Activated CD4-positive, CD25-positive, alpha-beta regulatory T cell (primary cell): ENCODE results near the gene RANBP17.

ENCODE experiments used
- DNase-seq, 4 experiments: peaks; one replicate each; lab custom pipeline; 2025; lab: John Stamatoyannopoulos, UW

RANBP17 gene

DNA sequence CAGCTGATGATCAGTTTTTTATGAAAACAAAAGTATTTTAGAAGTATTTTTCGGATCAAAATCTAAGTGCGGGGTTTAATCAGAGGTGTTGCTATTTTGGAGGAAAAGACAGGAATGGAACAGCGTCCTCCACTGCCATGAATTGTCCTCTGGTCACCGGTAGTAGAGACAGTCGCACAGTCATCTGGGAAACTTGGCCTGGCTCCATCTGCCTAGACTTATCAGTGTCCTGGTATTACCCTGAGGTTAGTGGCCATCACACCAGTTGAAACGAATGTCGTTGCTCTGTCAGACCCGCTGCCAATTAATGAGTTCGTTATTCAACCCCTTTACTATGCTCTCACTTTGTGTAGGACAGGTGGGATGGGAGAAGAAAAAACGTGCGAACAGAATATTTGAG is 455.4 kb downstream of the RANBP17 start:
- DNase-seq: no peak

DNA sequence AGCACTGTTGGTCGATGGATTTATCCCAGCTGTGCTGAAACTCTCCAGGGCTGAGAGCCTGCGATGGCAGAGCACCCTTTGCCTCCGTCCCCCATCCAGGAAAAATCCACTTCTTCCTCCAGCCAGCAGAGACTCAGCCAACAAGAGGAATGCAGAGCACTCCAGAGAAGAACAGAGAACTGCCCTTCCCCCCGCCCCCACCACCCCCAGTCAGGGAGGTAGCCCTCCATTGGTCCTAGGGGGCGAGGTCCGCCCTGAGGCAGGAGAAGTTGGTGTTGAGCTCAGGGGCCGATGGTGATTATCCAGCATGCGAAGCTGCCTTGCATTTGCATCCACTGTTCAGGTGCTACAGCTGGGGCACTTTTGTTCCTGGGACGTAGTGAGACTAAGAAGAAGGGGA is 456.2 kb downstream of the RANBP17 start:
- no peak for DNase-seq

DNA sequence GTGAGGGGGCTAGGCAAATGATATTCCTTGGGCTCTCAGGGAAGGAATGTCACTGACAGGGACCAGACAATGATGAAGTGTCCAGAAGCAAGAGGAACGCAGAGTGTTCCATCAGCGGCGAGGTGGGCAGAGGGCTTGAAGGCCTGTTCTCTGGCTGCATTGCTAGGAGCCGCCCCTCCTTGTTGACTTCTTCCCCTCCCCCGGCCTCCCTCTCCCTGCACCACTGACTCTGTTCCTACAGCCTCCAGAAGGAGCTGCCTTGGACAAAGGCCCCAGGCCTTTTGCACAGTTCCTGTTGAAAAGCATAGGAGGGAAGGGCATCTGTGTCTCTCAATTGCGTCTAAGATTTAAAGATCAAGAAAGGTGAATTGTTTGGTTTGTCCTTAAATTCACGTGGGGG is 459.6 kb downstream of the RANBP17 start:
- no peak for DNase-seq

DNA sequence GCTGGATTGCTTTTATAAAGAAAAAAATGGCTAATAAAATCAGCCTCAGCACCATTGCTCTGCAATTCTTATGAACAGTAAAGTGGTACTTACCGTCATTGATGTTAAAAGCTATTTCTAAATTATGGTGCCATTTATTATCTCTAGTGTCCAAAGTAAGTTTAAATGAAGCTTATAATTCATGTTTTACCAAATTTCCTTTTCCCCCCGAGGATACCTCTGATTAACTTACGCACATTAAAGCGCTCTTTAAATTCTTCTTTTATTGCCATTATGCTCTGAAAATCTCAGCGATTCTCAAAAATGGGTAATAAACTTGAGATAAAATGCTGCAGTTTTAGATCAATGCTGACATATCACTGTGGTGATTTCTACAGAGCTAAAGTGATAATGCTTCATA is 460.7 kb downstream of the RANBP17 start:
- no peak for DNase-seq

DNA sequence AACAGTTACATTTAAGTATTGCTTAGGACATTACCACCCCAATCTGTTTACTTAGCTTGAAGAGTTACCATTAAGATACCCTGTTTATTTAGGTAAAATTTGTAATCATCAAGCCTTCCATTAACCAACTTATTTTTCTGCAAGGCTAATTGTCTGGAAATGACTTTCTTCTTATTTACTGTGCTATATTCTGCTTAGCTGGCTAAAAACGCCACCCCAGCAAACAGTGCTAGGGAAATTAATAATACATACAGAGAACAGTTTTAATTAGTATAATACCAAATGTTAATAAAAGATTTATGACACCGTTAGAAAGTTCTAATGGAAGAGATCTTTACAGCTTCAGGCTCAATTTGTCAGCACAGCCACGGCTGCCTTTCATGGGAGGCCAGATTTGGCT is 461.2 kb downstream of the RANBP17 start:
- DNase-seq: no peak

DNA sequence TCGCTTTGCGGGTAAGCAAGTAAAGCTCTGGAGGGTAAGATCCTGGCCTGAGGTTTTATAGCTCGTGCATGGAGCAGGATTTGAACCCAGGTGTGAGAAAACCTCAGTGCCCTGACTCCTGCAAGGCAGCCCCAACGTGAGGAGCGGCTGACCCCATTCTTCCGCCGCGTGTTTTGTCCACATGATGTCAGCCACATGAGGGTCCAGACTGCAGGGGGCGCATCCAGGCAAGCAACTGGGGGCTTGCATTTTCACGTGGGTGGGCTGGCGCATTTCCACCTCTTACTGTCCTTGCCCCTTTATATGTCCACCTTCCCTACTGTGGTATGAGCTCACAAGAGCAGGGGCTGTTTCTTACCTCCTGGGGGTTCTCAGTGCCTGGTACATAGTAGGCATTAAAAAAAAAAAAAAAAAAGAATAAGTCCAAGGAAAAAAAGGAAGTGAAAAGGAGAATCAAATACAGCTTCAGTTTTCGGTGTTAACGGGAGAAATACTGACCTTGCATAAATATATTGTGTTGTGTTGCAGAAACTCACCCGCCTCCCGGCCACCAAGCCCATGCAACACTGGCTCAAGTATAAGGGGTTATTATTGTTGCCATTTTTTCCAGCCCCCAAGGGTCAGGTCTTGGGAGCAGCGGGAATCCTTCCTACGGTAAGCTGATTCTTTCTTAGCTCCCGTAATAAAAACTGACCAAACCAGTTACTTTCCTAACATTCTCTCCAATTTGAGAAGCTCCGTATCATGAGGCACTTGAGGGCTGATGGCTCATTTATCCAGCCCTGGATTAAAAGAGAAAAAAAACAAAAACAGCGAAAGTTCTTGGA is 462.2 kb downstream of the RANBP17 start:
- no peak for DNase-seq

DNA sequence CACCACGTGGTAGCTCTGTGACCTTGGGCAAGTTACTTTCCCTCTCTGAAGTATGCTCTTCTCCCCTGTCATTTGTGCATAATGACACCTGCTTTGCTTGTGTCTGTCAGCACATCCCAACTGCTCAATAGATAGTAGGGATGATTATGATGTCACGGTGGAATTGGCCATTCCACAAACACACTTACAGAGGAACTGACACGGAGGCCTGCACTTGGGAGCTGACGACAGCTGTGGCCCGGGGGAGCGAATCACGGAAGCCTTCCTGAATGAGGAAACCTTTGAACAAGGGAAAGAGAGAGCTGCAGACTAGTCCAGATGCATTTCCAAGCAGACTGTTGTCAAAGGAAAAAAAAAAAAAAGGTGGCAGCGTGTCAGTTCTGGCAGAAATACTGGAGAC is 468.2 kb downstream of the RANBP17 start:
- DNase-seq: no peak

DNA sequence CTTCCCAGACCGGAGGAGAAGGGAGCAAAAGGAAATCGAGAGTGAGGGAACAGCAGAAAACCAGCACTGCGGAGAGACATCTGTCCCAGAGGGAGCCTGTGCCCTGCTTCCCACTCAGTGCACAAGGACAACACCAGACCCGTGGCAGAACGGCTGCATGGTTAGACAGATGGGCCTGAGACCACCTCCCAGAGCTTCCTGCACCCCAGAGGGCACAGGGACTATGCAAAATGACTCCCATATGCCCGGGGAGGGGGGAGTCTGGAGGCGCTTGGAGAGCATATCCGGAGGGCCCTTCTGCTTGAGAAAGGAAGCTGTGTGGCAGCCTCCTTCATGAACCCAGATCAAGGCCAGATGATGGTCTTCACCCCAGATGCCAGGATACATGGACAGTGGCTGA is 473.8 kb downstream of the RANBP17 start:
- DNase-seq: no peak

DNA sequence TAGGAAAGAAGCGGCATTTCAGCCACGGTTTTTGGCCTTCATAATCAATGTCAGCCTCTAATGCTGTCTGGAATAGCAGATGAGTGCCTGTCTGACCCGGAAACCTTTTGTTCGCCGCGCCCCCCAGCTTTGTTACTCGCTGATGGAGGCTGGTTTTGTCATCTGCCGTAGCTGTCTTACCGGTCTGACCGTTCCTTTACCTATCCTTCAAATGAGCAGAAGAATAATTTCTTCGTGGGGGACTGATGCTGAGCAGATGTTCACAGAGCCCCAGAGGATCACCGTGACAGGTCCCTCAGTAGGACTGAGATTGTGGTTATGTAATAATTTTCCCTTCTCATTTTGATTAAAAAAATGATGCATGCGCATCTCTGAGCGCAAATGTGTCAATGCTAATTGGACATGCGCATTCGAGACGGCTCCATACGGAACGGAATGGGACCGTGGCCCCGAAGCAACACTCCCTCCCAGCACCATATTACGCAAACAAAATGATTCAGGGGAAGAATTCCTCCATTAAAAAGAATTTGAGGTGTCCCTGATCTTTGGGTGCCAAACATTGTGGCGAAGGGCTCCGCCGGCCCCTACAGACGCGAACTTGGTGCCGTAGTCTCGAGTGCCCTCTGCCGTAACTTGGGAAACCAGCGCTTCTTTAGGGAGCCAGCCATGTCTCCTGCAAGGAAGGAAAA is 474.8 kb downstream of the RANBP17 start:
- no peak for DNase-seq

DNA sequence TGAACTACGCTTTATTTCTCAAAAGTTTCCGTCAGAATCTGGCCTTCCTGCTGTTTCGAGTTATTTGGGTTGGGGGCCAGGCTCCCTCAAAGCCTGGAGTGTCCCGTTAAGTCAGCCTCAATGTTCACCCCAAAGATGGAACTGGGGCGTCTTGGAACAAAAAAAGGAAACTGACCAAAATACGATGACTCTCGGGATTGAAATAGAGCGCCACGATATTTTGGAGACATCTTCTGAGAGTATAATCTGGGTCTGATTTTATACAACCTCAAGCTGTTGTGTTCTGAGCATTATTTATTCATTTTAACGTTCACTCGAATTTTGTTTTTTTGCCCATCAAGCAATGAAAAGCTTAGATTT is 475.4 kb downstream of the RANBP17 start:
- no peak for DNase-seq

DNA sequence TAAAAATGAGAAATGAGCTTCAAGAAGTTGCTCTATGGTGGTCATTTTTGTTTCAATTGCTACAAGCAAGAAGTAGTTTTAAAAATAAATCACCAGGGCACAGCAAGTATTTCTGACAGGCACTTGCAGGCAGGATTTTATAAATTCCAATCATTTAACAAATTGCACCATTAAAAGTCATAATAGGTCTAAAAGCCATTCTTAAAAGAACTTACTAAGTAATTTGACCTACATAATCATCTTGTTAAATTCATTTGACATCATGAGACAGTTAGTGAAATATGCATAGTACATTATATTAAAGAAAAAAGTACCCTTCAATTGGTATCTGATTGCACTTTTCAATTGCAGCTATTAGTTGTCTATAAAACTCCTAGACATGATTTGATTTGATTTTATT is 478.2 kb downstream of the RANBP17 start:
- DNase-seq: no peak

DNA sequence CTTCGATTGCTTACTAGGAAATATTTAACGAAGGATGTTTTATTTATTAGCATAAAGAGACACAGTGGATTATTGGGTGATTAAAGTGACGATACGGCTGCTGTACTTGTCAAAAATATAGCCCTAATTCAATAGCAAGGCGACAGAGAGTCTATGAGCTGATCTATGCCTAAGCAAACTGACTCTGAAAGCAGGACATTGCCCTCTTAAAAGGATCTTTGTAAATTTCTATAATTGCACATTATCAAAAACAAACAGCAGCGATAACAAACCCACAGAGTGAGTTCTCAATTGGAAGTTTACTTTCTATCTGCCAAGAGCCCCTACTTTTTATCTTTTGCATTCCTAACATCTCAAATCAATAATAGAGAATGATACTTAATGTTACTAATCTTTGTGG is 478.7 kb downstream of the RANBP17 start:
- no peak for DNase-seq

DNA sequence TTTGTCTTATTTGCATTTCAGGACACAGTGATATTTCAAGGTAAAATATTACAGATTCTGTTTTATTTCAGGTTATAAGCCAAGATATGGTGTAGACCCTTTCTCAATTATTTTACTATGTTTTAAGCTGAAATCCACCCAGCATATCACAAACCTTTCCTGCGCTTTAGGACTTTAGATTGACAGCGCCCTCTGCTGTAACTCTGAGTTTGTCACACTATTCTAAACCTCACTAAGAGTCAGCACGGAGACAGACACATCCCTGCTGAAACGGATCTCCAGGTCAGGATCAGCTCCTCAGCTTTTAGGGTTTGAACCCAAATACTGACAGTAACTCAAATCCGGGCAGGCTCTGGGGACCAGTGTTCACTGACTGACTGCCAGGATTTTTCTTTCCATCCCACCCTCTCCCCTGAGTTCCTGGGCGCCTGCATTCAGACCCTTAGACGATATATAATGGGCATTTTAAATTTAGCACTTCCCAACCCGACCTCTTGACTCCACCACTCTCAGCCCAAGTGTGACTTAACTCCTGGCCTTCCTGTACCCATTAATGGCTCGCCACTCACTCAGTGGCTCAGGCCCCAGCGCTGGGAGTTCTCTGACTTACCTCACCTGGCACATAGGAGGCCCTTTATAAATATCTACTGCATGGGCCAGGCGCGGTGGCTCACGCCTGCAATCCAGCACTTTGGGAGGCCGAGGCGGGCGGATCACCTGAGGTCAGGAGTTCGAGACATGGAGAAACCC is 480.7 kb downstream of the RANBP17 start:
- no peak for DNase-seq

DNA sequence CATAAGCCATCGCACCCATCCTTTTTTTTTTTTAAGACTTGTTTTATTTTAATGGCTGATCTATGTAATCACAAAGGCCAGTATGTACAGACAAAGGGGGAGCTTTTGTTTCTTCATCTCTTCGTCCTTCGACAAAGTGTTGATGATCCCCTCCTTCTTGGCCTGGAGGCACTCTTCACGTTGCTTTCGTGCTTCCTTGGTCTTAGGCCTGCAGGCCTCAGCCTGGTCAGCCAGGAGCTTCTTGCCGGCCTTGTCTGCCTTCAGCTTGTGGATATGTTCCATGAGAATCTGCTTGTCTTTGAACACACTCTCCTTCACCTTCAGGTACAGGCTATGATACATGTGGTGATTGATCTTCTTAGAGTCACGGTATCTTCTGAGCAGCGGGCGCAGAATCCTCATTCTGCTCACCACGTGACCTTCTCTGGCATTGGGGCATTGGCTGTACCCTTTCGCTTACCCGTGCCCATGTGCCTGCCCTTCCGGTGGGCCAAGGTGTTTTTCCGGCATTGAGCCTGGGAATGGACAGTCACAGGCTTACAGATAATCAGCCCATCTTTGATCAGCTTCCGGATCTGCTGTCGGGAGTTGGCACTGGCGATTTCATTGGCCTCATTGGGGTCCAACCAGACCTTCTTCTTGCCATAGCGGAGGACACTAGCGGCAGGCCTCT is 483.3 kb downstream of the RANBP17 start:
- no peak for DNase-seq
